Suprapubic skin (tissue), 3 donors: ENCODE data around the gene SPCS3.

Experiments
- CTCF ChIP-seq, 2 donors: fragments of 200-600 bp in 1 of 2; fragments of 450-650 bp in 1 of 2; sonication (generic) in 1 of 2; IDR thresholded peaks; one replicate each; pipeline ENCODE4 v1.5.1; 2016 to 2019; ENCODE audit warnings: antibody characterized with exemption in 2 of 2, mild to moderate bottlenecking in 1 of 2, moderate library complexity in 1 of 2
- POLR2A ChIP-seq, 2 donors: fragments of 450-650 bp; IDR thresholded peaks; one replicate each; pipeline ENCODE4 v1.6.1; 2017; ENCODE audit warnings: antibody characterized with exemption in 2 of 2, mild to moderate bottlenecking in 2 of 2, moderate library complexity in 2 of 2

- TF ChIP-seq CTCF (IDR thresholded peaks at IDR 0.05) (no peak), POLR2A (IDR thresholded peaks at IDR 0.05) (no peak)
Observed at GRCh38 chr4:176303938-176304337, 15.8 kb upstream of the SPCS3 start.
